IMR-90 (cell line): ENCODE measurements around the gene DLG5. TPM values are rescaled to one million over a fixed set of nuclear protein-coding genes. Genes with fewer than 3 reads are reported as not detected.

Experiments
- ATAC-seq: fragments of 200-7000 bp; cut with Tn5 transposase; 2 replicates; pipeline ENCODE4 v1.9.1; 2020; ENCODE audit warnings: low read depth, mild to moderate bottlenecking, moderate library complexity
- BruUV-seq: library from RNA; stranded (reverse); fragments of 400-500 nt; replicated peaks from 2 replicates; lab custom pipeline; 2021; lab: Mats Ljungman, UMichigan
- CTCF ChIA-PET: fragments of 300-600 bp; formaldehyde crosslinking; extraction: SDS; loops from one replicate; lab custom pipeline; 2021; ENCODE audit warnings: antibody characterized with exemption; lab: Yijun Ruan, JAX
- POLR2A ChIA-PET: fragments of 300-600 bp; sonication (Branson Sonifier 250); formaldehyde crosslinking; loops from one replicate; lab custom pipeline; 2022; ENCODE audit warnings: antibody characterized with exemption; ENCODE audit not compliant: unreplicated experiment; lab: Charles Lee
- DNase-seq: peaks from one replicate; pipeline ENCODE4 v3.0.0; 2013
- H2AFZ ChIP-seq: replicated peaks from 2 replicates; pipeline ENCODE3; 2013; ENCODE audit warnings: low read length, mild to moderate bottlenecking; ENCODE audit not compliant: poor library complexity
- H2AK5ac ChIP-seq: 2 replicates; pipeline ENCODE4 v1.6.1; 2013; ENCODE audit warnings: low read depth, low read length, inconsistent platforms
- H2AK9ac ChIP-seq: replicated peaks from 2 replicates; pipeline ENCODE3; 2013; ENCODE audit warnings: mild to moderate bottlenecking, low read depth, low read length, moderate library complexity; ENCODE audit not compliant: poor library complexity
- H2BK120ac ChIP-seq: 2 replicates; pipeline ENCODE4 v1.6.1; 2013; ENCODE audit warnings: low read depth, low read length, inconsistent platforms
- H2BK15ac ChIP-seq: 3 replicates; pipeline ENCODE4 v1.6.1; 2013; ENCODE audit warnings: low read depth, low read length, inconsistent platforms
- H2BK20ac ChIP-seq: 2 replicates; pipeline ENCODE4 v1.6.1; 2013; ENCODE audit warnings: low read depth, mild to moderate bottlenecking, inconsistent platforms, low read length, moderate library complexity
- H2BK5ac ChIP-seq: 2 replicates; pipeline ENCODE4 v1.6.1; 2013; ENCODE audit warnings: mild to moderate bottlenecking, low read depth, low read length, inconsistent platforms; ENCODE audit not compliant: poor library complexity, severe bottlenecking
- H3K14ac ChIP-seq: replicated peaks from 2 replicates; pipeline ENCODE4 v1.6.1; 2013; ENCODE audit warnings: low read depth, low read length, inconsistent platforms
- H3K18ac ChIP-seq: 2 replicates; pipeline ENCODE4 v1.6.1; 2013; ENCODE audit warnings: low read depth, low read length, control low read depth
- H3K23ac ChIP-seq: 2 replicates; pipeline ENCODE4 v1.6.1; 2013; ENCODE audit warnings: low read depth, low read length, inconsistent platforms
- H3K27ac ChIP-seq: 2 replicates; pipeline ENCODE4 v1.5.1; 2013; ENCODE audit warnings: mild to moderate bottlenecking, control low read depth, low read length; ENCODE audit not compliant: insufficient read depth
- H3K27me3 ChIP-seq: 2 replicates; pipeline ENCODE4 v1.6.1; 2013; ENCODE audit warnings: low read length; ENCODE audit not compliant: control insufficient read depth, insufficient read depth
- H3K36me3 ChIP-seq: 2 replicates; pipeline ENCODE4 v1.6.1; 2013; ENCODE audit warnings: low read length, mixed read lengths; ENCODE audit not compliant: control insufficient read depth, insufficient read depth
- H3K4ac ChIP-seq: 2 replicates; pipeline ENCODE4 v1.6.1; 2013; ENCODE audit warnings: low read depth, low read length, inconsistent platforms
- H3K4me1 ChIP-seq: 2 replicates; pipeline ENCODE4 v1.6.1; 2013; ENCODE audit warnings: low read length, mixed read lengths; ENCODE audit not compliant: control insufficient read depth, insufficient read depth
- H3K4me2 ChIP-seq: 2 replicates; pipeline ENCODE4 v1.6.1; 2013; ENCODE audit warnings: low read depth, mild to moderate bottlenecking, control low read depth, low read length, moderate library complexity
- H3K4me3 ChIP-seq: 2 replicates; pipeline ENCODE4 v1.5.1; 2013; ENCODE audit warnings: low read depth, mild to moderate bottlenecking, control low read depth, low read length, moderate library complexity; ENCODE audit not compliant: insufficient read depth
- H3K56ac ChIP-seq: 2 replicates; pipeline ENCODE4 v1.6.1; 2013; ENCODE audit warnings: low read length, inconsistent platforms; ENCODE audit not compliant: insufficient read depth; ENCODE audit errors: extremely low read depth
- H3K79me1 ChIP-seq, 2 experiments: 2 replicates each; pipeline ENCODE4 v1.6.1; 2013; ENCODE audit warnings: low read length in 2 of 2, inconsistent platforms in 1 of 2, low read depth in 1 of 2
- H3K9ac ChIP-seq: 2 replicates; pipeline ENCODE4 v1.6.1; 2013; ENCODE audit warnings: low read depth, low read length, control low read depth
- H3K9me1 ChIP-seq: 2 replicates; pipeline ENCODE4 v1.6.1; 2013; ENCODE audit warnings: low read length, inconsistent platforms; ENCODE audit not compliant: insufficient read depth
- H3K9me3 ChIP-seq: 2 replicates; pipeline ENCODE4 v1.6.1; 2013; ENCODE audit warnings: low read length; ENCODE audit not compliant: control insufficient read depth, insufficient read depth
- H4K20me1 ChIP-seq: 2 replicates; pipeline ENCODE4 v1.6.1; 2013; ENCODE audit warnings: low read length, inconsistent platforms; ENCODE audit not compliant: insufficient read depth
- H4K5ac ChIP-seq: 2 replicates; pipeline ENCODE4 v1.6.1; 2013; ENCODE audit warnings: mild to moderate bottlenecking, low read depth, low read length, control low read depth
- H4K8ac ChIP-seq, 2 experiments: 2 replicates each; pipeline ENCODE4 v1.6.1; 2013; ENCODE audit warnings: low read depth in 2 of 2, low read length in 2 of 2, control low read depth in 1 of 2, inconsistent platforms in 1 of 2
- H4K91ac ChIP-seq: 2 replicates; pipeline ENCODE4 v1.6.1; 2013; ENCODE audit warnings: low read depth, low read length, inconsistent platforms; ENCODE audit not compliant: insufficient read depth
- BHLHE40 ChIP-seq: fragments of 150-350 bp; IDR thresholded peaks from 2 replicates; pipeline ENCODE4 v1.6.1; 2016; ENCODE audit warnings: mild to moderate bottlenecking, low read depth, low read length
- CEBPB ChIP-seq: IDR thresholded peaks from 2 replicates; pipeline ENCODE4 v1.6.1; 2012; ENCODE audit warnings: low read depth, low read length, improper control_type of control experiment
- CHD1 ChIP-seq: IDR thresholded peaks from 2 replicates; pipeline ENCODE4 v1.6.1; 2012; ENCODE audit warnings: low read depth, low read length, improper control_type of control experiment
- FOS ChIP-seq: fragments of 150-350 bp; IDR thresholded peaks from 2 replicates; pipeline ENCODE4 v1.6.1; 2016; ENCODE audit warnings: low read depth, low read length
- MAFK ChIP-seq: IDR thresholded peaks from 2 replicates; pipeline ENCODE4 v1.6.1; 2012; ENCODE audit warnings: low read depth, low read length, improper control_type of control experiment
- MAZ ChIP-seq: IDR thresholded peaks from 2 replicates; pipeline ENCODE4 v1.6.1; 2012; ENCODE audit warnings: low read depth, mild to moderate bottlenecking, low read length, improper control_type of control experiment, moderate library complexity, borderline replicate concordance
- MXI1 ChIP-seq: IDR thresholded peaks from 2 replicates; pipeline ENCODE4 v1.6.1; 2012; ENCODE audit warnings: low read depth, mild to moderate bottlenecking, low read length, moderate library complexity, borderline replicate concordance
- POLR2A ChIP-seq: IDR thresholded peaks from 2 replicates; pipeline ENCODE4 v1.6.1; 2012; ENCODE audit warnings: mild to moderate bottlenecking, low read depth, low read length
- RAD21 ChIP-seq: IDR thresholded peaks from 2 replicates; pipeline ENCODE4 v1.6.1; 2012; ENCODE audit warnings: low read length, improper control_type of control experiment
- RCOR1 ChIP-seq: IDR thresholded peaks from 2 replicates; pipeline ENCODE4 v1.6.1; 2012; ENCODE audit warnings: mild to moderate bottlenecking, low read length, improper control_type of control experiment; ENCODE audit not compliant: insufficient replicate concordance
- RFX5 ChIP-seq: IDR thresholded peaks from 2 replicates; pipeline ENCODE4 v1.8.0; 2012; ENCODE audit warnings: low read depth, mild to moderate bottlenecking, low read length, moderate library complexity
- SMC3 ChIP-seq: fragments of 150-350 bp; IDR thresholded peaks from 2 replicates; pipeline ENCODE4 v1.6.1; 2016; ENCODE audit warnings: low read depth, mild to moderate bottlenecking, antibody characterized with exemption, low read length, moderate library complexity
- WGBS, 2 experiments: methylation state at CpG; one replicate each; pipeline versions ENCODE4 v1.1.5 to v1.1.7; 2013; ENCODE audit warnings: missing lambda C conversion rate in 2 of 2; ENCODE audit not compliant: insufficient read length in 1 of 2; ENCODE audit errors: extremely low coverage in 2 of 2; 5-methylcytosine and 5-hydroxymethylcytosine counted together
- dilution Hi-C: fragments of 300-500 bp; cut with HindIII; formaldehyde crosslinking; loops from one replicate; pipeline ENCODE4 v1.14.3; 2018; ENCODE audit warnings: low sequenced_read_pairs; ENCODE audit not compliant: unreplicated experiment
- in situ Hi-C: fragments of 300-500 bp; cut with MboI; formaldehyde crosslinking; loops from 3 replicates; pipeline ENCODE4 v1.14.3; 2019; ENCODE audit warnings: low sequenced_read_pairs, inconsistent platforms, mixed read lengths
- intact Hi-C: fragments of 100-400 bp; cut with micrococcal nuclease; formaldehyde crosslinking; loops from 2 replicates; pipeline ENCODE4 v1.10.0; 2022
- polyA plus RNA-seq, 3 experiments: library from polyadenylated mRNA; depleted of rRNA; stranded (reverse); fragments of >200 nt; gene quantifications; 2 replicates each; pipeline ENCODE4 v1.2.3, GENCODE V29; 2012; ENCODE audit warnings: low replicate concordance in 1 of 3
- total RNA-seq: library from RNA; depleted of rRNA; stranded (reverse); fragments of >200 nt; gene quantifications from 2 replicates; pipeline ENCODE4 v1.2.3, GENCODE V29; 2012
- TF ChIP-seq, protein P1 (sequence below): fragments of 150-350 bp; IDR thresholded peaks from 2 replicates; pipeline ENCODE4 v1.6.1; 2017; ENCODE audit warnings: mild to moderate bottlenecking, antibody characterized with exemption, low read length, low read depth
- TF ChIP-seq, protein P2 (sequence below): conservative IDR thresholded peaks from 2 replicates; pipeline ENCODE4 v1.5.1; 2012; ENCODE audit warnings: mild to moderate bottlenecking, low read depth, low read length, improper control_type of control experiment
- TF ChIP-seq, protein P3 (sequence below): fragments of 150-350 bp; IDR thresholded peaks from 2 replicates; pipeline ENCODE4 v1.6.1; 2016; ENCODE audit warnings: low read depth, mild to moderate bottlenecking, low read length, moderate library complexity, borderline replicate concordance

The DLG5 gene
- total and polyA plus RNA-seq, 2 of the 4 experiments (the other 2 are of a cell fraction), result 12.7 to 28.7 TPM

DNA sequence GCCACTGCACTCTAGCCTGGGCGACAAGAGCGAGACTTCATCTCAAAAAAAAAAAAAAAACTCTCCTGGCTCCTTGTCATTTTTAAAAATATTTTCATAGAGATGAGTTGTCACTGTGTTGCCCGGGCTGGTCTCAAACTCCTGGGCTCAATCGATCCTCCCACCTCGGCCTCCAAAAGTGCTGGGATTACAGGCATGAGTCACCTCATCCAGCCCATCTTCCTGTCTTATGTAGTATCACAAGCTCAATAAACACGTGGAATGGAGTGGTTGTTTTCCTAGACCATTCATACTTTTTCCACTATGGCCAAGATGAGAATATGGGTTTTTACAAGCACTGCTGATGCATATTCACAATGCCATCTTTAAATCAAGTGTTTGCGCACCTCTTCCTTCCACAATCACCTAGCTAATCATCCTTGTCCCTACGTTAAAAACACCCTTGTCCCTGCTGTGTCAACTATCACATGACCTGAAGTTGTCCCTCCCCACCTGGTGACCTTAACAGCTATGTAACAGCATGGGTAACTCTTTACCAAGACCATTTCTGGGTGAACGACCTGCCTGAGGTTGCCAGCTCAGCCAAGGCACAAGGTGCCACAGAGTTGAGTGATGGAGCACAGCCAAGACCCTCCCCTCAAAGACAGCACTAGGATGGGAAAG lies 21.3 kb downstream of the DLG5 start:
- BruUV-seq, result no TSS peak
- no peak for ATAC-seq
- H3K18ac ChIP-seq, result no peak overlapping the region
- TF ChIP-seq, protein P1, sequence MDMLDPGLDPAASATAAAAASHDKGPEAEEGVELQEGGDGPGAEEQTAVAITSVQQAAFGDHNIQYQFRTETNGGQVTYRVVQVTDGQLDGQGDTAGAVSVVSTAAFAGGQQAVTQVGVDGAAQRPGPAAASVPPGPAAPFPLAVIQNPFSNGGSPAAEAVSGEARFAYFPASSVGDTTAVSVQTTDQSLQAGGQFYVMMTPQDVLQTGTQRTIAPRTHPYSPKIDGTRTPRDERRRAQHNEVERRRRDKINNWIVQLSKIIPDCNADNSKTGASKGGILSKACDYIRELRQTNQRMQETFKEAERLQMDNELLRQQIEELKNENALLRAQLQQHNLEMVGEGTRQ, result no peak
- TF ChIP-seq FOS (no peak), MAFK (no peak), MAZ (no peak), MXI1 (no peak), CEBPB (no peak), RAD21 (no peak), POLR2A (no peak), RCOR1 (no peak), BHLHE40 (no peak), RFX5 (no peak), SMC3 (no peak), CHD1 (no peak)
- TF ChIP-seq, protein P2, sequence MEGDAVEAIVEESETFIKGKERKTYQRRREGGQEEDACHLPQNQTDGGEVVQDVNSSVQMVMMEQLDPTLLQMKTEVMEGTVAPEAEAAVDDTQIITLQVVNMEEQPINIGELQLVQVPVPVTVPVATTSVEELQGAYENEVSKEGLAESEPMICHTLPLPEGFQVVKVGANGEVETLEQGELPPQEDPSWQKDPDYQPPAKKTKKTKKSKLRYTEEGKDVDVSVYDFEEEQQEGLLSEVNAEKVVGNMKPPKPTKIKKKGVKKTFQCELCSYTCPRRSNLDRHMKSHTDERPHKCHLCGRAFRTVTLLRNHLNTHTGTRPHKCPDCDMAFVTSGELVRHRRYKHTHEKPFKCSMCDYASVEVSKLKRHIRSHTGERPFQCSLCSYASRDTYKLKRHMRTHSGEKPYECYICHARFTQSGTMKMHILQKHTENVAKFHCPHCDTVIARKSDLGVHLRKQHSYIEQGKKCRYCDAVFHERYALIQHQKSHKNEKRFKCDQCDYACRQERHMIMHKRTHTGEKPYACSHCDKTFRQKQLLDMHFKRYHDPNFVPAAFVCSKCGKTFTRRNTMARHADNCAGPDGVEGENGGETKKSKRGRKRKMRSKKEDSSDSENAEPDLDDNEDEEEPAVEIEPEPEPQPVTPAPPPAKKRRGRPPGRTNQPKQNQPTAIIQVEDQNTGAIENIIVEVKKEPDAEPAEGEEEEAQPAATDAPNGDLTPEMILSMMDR, result no peak
- TF ChIP-seq, protein P3, sequence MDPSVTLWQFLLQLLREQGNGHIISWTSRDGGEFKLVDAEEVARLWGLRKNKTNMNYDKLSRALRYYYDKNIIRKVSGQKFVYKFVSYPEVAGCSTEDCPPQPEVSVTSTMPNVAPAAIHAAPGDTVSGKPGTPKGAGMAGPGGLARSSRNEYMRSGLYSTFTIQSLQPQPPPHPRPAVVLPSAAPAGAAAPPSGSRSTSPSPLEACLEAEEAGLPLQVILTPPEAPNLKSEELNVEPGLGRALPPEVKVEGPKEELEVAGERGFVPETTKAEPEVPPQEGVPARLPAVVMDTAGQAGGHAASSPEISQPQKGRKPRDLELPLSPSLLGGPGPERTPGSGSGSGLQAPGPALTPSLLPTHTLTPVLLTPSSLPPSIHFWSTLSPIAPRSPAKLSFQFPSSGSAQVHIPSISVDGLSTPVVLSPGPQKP, result no peak

More for the DNA sequence above, 21.3 kb downstream of the DLG5 start:
- Histone ChIP-seq H3K4me2 (no peak overlapping the region), H2AK5ac (0 out of 2 replicates have a peak overlapping the region, but pooled peaks have one; percentile 27), H3K4me1 (peaks cover 13% of the 10 kb centered on the region), H3K14ac (0 out of 2 replicates have a peak overlapping the region, but pooled peaks have one; percentile 2), H3K9me1 (peaks cover 47% of the 10 kb centered on the region), H3K9me3 (no peaks in the 10 kb centered on the region), H3K9ac (no peak overlapping the region), H4K91ac (no peak overlapping the region), H3K27me3 (no peaks in the 10 kb centered on the region), H2AK9ac (no peak overlapping the region), H3K36me3 (no peaks in the 10 kb centered on the region; the same call in 1 of the 2 replicates), H2BK15ac (no peak overlapping the region), H2BK5ac (no peak overlapping the region), H4K20me1 (peaks cover 75% of the 10 kb centered on the region), H4K5ac (no peak overlapping the region), H3K4me3 (no peak overlapping the region), H3K27ac (no peak overlapping the region), H3K56ac (no peak overlapping the region), H3K23ac (no peak overlapping the region), H2AFZ (no peak overlapping the region), H4K8ac (no peak overlapping the region), H2BK20ac (no peak overlapping the region), H3K4ac (no peak overlapping the region), H3K79me1 (peaks cover 58 to 79% of the 10 kb centered on the region in 2 experiments), H2BK120ac (no peak overlapping the region)
- POLR2A ChIA-PET, result no interaction called here
- DNase-seq, result no peak
- CTCF ChIA-PET, result interaction anchor here (0.7 kb wide), 1 partner anchor 343 kb away, joined by 4 read pairs; no protein-coding TSS in a partner anchor
- 50% methylated on average over 1 of the region's 9 CpGs; no CpG with 5 or more reads in 1 of the 2 experiments for WGBS, 2 experiments
- in situ Hi-C loops (no loop called here), intact Hi-C loops (no loop called here), dilution Hi-C loops (no loop called here)
